Bronchial epithelial cell (primary cell): ENCODE measurements around the gene MALRD1. TPM values are rescaled to one million over a fixed set of nuclear protein-coding genes. Genes with fewer than 3 reads are reported as not detected.

Experiments used
- DNase-seq: peaks from one replicate; pipeline ENCODE4 v3.0.0-alpha.2; 2010; ENCODE audit warnings: low read depth
- FAIRE-seq: peaks from 2 replicates; lab custom pipeline; 2011; peaks lifted over from hg19 to GRCh38; lab: Jason Lieb, UNC
- H3K27me3 ChIP-seq: 2 replicates; pipeline ENCODE4 v1.5.1; 2011; ENCODE audit warnings: low read length; ENCODE audit not compliant: control insufficient read depth, insufficient read depth
- H3K36me3 ChIP-seq: 2 replicates; pipeline ENCODE4 v1.5.1; 2011; ENCODE audit warnings: low read length; ENCODE audit not compliant: control insufficient read depth, insufficient read depth
- H3K4me3 ChIP-seq: 2 replicates; pipeline ENCODE4 v1.5.1; 2011; ENCODE audit warnings: mild to moderate bottlenecking, low read depth, low read length, control low read depth
- CTCF ChIP-seq: IDR thresholded peaks from 2 replicates; pipeline ENCODE4 v1.5.1; 2011; ENCODE audit warnings: mild to moderate bottlenecking, moderate library complexity, low read length, control low read depth, inconsistent platforms; ENCODE audit not compliant: insufficient read depth, severe bottlenecking
- total RNA-seq: library from RNA; depleted of rRNA; stranded (reverse); fragments of >200 nt; gene quantifications from 2 replicates; pipeline ENCODE4 v1.2.1, GENCODE V29; 2014

Gene MALRD1
- total RNA-seq, 1 donor from 2014 or later, result not detected

- FAIRE-seq (no peak), DNase-seq (no peak)
- no peaks in the 10 kb centered on the region for H3K36me3 ChIP-seq
- H3K27me3 ChIP-seq, result no peaks in the 10 kb centered on the region
- TF ChIP-seq CTCF, result no peak
- H3K4me3 ChIP-seq, result no peak overlapping the region
Measured at GRCh38 chr10:19658622-19659233, 610.1 kb downstream of the MALRD1 start.

GRCh38 chr10:19659920-19660655 is 611.5 kb downstream of the MALRD1 start:
- Histone ChIP-seq H3K36me3 (no peaks in the 10 kb centered on the region), H3K4me3 (no peak overlapping the region), H3K27me3 (no peaks in the 10 kb centered on the region)
- FAIRE-seq, result no peak
- TF ChIP-seq CTCF, result no peak
- DNase-seq, result peak; percentile 70

GRCh38 chr10:19663344-19663743 is 614.7 kb downstream of the MALRD1 start:
- H3K4me3 ChIP-seq, result no peak overlapping the region
- no peak for TF ChIP-seq CTCF
- FAIRE-seq, result no peak
- DNase-seq, result no peak
- no peaks in the 10 kb centered on the region for H3K36me3 ChIP-seq
- no peaks in the 10 kb centered on the region for H3K27me3 ChIP-seq

- Histone ChIP-seq H3K27me3 (no peaks in the 10 kb centered on the region), H3K36me3 (no peaks in the 10 kb centered on the region), H3K4me3 (no peak overlapping the region)
- TF ChIP-seq CTCF, result no peak
- DNase-seq (no peak), FAIRE-seq (no peak)
Measured at GRCh38 chr10:19668116-19668515, 619.5 kb downstream of the MALRD1 start.

GRCh38 chr10:19676063-19676462 is 627.5 kb downstream of the MALRD1 start:
- FAIRE-seq, result no peak
- H3K4me3 ChIP-seq, result no peak overlapping the region
- no peaks in the 10 kb centered on the region for H3K36me3 ChIP-seq
- H3K27me3 ChIP-seq, result no peaks in the 10 kb centered on the region
- DNase-seq, result no peak
- TF ChIP-seq CTCF, result no peak
